Measurements from ENCODE around the gene ABCC8.

ABCC8 gene

GRCh38 chr11:17513853-17514252 is 37.2 kb upstream of the ABCC8 start:
- TF ChIP-seq, protein P1, sequence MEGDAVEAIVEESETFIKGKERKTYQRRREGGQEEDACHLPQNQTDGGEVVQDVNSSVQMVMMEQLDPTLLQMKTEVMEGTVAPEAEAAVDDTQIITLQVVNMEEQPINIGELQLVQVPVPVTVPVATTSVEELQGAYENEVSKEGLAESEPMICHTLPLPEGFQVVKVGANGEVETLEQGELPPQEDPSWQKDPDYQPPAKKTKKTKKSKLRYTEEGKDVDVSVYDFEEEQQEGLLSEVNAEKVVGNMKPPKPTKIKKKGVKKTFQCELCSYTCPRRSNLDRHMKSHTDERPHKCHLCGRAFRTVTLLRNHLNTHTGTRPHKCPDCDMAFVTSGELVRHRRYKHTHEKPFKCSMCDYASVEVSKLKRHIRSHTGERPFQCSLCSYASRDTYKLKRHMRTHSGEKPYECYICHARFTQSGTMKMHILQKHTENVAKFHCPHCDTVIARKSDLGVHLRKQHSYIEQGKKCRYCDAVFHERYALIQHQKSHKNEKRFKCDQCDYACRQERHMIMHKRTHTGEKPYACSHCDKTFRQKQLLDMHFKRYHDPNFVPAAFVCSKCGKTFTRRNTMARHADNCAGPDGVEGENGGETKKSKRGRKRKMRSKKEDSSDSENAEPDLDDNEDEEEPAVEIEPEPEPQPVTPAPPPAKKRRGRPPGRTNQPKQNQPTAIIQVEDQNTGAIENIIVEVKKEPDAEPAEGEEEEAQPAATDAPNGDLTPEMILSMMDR (IDR thresholded peaks at IDR 0.05; ENCODE audit: low read depth, low read length, missing control alignments) = no peak
- no peak for DNase-seq (ENCODE audit: low read depth)
- no peak overlapping the region for H3K4me3 ChIP-seq (ENCODE audit: low read depth, low read length)

DNA sequence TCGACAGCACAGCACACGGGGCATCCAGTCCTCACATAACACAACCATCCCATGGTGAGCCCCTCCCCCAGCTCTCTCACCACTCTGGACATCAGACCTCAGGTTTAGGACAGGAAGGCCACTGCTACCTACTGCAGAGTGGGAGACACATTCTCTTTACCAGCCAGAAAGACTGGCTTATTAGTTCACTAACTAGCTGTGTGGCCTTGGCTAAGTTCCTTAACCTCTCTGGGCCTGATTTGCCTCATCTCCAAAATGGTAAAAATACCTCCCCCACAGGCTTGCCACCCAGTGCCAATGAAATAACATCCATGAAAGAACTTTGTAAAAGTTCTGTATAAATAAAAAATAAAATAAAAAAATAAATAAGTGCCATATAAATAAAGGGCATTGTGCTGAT is 35.5 kb upstream of the ABCC8 start:
- no peak overlapping the region for H3K4me3 ChIP-seq (ENCODE audit: low read depth, low read length)
- TF ChIP-seq, protein P1 (IDR thresholded peaks at IDR 0.05; ENCODE audit: low read depth, low read length, missing control alignments) = no peak
- no peak for DNase-seq (ENCODE audit: low read depth)

DNA sequence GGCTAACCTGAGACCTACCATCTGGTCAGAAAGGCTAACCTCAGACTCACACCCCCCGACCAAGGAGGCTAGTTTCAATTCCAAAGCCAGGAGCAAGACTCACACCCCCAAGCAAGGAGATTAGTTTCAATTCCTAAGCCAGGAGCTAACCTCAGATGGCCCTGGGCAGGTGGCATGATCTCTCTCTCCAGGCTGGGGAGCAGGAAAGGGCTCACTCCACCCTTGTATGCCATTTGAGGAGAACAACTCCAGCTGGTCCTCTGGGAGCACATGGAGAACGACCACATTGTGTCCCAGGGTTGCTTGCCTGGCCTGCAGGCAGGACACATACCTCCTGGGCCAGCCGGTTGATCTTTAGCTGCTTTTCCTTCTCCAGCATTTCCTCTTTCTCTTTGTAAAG is 34.9 kb upstream of the ABCC8 start:
- H3K4me3 ChIP-seq (ENCODE audit: low read depth, low read length) = no peak overlapping the region
- TF ChIP-seq, protein P1 (IDR thresholded peaks at IDR 0.05; ENCODE audit: low read depth, low read length, missing control alignments) = no peak
- no peak for DNase-seq (ENCODE audit: low read depth)

GRCh38 chr11:17510507-17511206 is 34.0 kb upstream of the ABCC8 start:
- no peak for DNase-seq (ENCODE audit: low read depth)
- TF ChIP-seq, protein P1 (IDR thresholded peaks at IDR 0.05; ENCODE audit: low read depth, low read length, missing control alignments) = no peak
- no peak overlapping the region for H3K4me3 ChIP-seq (ENCODE audit: low read depth, low read length)

GRCh38 chr11:17508791-17509190 is 32.1 kb upstream of the ABCC8 start:
- no peak overlapping the region for H3K4me3 ChIP-seq (ENCODE audit: low read depth, low read length)
- DNase-seq (ENCODE audit: low read depth) = no peak
- TF ChIP-seq, protein P1 (IDR thresholded peaks at IDR 0.05; ENCODE audit: low read depth, low read length, missing control alignments) = no peak

- TF ChIP-seq, protein P1 (IDR thresholded peaks at IDR 0.05; ENCODE audit: low read depth, low read length, missing control alignments) = no peak
- H3K4me3 ChIP-seq (ENCODE audit: low read depth, low read length) = no peak overlapping the region
- no peak for DNase-seq (ENCODE audit: low read depth)
Measured at GRCh38 chr11:17508306-17508705, 31.7 kb upstream of the ABCC8 start.

DNA sequence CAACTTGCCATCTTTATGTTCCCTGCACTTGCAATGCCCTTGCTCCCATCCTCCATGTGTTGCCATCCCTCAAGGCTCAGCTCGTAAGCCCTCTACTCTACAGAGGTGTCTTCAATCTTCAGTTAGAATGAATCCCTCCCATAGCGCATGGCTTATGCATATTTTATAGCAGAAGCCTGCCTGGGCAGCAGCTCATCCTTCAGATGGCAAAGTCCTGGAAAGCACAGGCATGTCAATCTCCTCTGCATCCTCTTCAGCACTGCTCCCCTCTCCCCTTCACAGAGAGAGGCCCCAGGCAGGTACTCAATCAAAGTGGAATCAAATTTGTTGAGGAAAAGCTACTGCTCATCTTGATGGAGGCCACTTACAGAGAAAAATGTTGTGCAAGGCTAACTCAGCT is 31.1 kb upstream of the ABCC8 start:
- no peak for DNase-seq (ENCODE audit: low read depth)
- TF ChIP-seq, protein P1 (IDR thresholded peaks at IDR 0.05; ENCODE audit: low read depth, low read length, missing control alignments) = no peak
- H3K4me3 ChIP-seq (ENCODE audit: low read depth, low read length) = no peak overlapping the region
